SH-SY5Y (cell line): ENCODE measurements around the gene PANK3.

Experiments used
- GATA2 ChIP-seq: IDR thresholded peaks from 2 replicates; pipeline ENCODE4 v1.6.1; 2011; ENCODE audit warnings: mild to moderate bottlenecking, low read depth, low read length
- GATA3 ChIP-seq: IDR thresholded peaks from 2 replicates; pipeline ENCODE4 v1.6.1; 2011; ENCODE audit warnings: low read depth, mild to moderate bottlenecking, low read length, moderate library complexity

GRCh38 chr5:168530621-168531150, 48.5 kb downstream of the PANK3 start:
- TF ChIP-seq GATA2 (no peak), GATA3 (no peak)
